ENCODE results near the gene TNNI2. TPM values are rescaled to one million over a fixed set of nuclear protein-coding genes. Genes with fewer than 3 reads are reported as not detected.

The TNNI2 gene
- total RNA-seq, 1 donor: not detected

- peak; percentile 94 for DNase-seq (ENCODE audit: low read depth)
- TF ChIP-seq, protein P1, sequence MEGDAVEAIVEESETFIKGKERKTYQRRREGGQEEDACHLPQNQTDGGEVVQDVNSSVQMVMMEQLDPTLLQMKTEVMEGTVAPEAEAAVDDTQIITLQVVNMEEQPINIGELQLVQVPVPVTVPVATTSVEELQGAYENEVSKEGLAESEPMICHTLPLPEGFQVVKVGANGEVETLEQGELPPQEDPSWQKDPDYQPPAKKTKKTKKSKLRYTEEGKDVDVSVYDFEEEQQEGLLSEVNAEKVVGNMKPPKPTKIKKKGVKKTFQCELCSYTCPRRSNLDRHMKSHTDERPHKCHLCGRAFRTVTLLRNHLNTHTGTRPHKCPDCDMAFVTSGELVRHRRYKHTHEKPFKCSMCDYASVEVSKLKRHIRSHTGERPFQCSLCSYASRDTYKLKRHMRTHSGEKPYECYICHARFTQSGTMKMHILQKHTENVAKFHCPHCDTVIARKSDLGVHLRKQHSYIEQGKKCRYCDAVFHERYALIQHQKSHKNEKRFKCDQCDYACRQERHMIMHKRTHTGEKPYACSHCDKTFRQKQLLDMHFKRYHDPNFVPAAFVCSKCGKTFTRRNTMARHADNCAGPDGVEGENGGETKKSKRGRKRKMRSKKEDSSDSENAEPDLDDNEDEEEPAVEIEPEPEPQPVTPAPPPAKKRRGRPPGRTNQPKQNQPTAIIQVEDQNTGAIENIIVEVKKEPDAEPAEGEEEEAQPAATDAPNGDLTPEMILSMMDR (IDR thresholded peaks at IDR 0.05; ENCODE audit: insufficient read depth, low read depth, low read length): no peak
- peak overlapping the region; percentile 46 for H3K4me3 ChIP-seq (ENCODE audit: low read depth, low read length)
Observed at GRCh38 chr11:1863352-1864216, 24.8 kb downstream of the TNNI2 start.

DNA sequence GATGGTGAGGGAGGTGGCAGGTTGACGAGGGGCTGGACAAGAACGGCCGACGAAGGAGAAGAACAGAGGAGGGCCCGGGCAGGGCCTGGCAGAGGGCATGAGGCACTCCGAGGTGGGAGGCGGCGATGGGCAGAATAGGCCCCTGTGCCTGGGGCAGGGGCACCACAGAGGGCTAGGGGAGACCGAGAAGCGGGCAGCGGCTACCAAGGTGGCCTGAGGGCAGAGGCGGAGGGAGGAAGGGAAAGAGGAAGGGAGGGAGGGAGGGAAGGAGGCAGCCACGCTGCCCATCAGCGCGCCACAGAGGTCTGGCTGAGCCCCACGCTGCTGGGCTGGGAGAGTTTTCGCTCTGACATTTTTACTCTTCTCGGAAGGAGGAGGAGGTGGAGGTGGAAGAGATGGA lies 25.4 kb downstream of the TNNI2 start:
- TF ChIP-seq, protein P1 (IDR thresholded peaks at IDR 0.05; ENCODE audit: insufficient read depth, low read depth, low read length): no peak
- DNase-seq (ENCODE audit: low read depth): no peak
- peak overlapping the region; percentile 46 for H3K4me3 ChIP-seq (ENCODE audit: low read depth, low read length)

DNA sequence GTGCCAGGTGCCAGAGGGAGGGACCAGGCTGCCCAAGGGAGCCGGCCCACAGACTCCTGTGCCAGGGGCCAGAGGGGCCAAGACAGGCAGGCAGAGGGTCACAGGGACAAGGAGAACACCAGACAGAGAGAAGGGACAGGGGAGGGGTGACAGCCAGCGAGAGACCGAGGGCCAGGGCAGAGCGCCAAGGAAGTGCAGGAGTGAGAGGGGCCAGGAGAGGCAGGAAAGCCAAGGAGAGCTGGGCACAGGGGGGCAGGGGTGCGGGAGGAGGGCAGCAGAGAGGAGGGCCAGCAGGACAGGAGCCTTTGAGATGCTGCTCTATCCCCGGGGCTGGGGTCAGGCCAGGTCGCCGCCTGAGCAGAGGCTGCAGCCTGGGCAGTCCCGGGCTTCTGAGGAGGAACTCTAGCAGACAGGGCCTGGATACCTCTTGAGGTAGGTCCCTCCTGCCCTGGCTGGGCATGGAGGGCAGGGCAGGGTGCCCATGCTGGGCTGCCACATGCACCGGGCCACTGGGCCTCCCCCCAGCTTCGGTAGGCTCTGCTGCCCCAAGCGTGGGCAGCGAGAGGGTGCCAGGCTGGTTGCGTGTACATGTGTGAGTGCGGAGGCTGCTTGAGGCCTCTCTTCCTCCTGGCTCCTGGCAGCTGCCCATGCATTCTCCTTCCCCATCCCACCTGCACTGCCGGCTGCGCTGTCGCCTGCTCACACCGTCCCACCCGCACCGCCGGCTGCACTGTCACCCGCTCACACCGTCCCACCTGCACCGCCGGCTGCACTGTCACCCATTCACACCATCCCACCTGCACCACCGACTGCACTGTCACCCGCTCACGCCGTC lies 26.3 kb downstream of the TNNI2 start:
- no peak for DNase-seq (ENCODE audit: low read depth)
- H3K4me3 ChIP-seq (ENCODE audit: low read depth, low read length): peak overlapping the region; percentile 46
- TF ChIP-seq, protein P1 (IDR thresholded peaks at IDR 0.05; ENCODE audit: insufficient read depth, low read depth, low read length): no peak

GRCh38 chr11:1866226-1866625 lies 27.4 kb downstream of the TNNI2 start:
- DNase-seq (ENCODE audit: low read depth): no peak
- TF ChIP-seq, protein P1 (IDR thresholded peaks at IDR 0.05; ENCODE audit: insufficient read depth, low read depth, low read length): no peak
- H3K4me3 ChIP-seq (ENCODE audit: low read depth, low read length): no peak overlapping the region

DNA sequence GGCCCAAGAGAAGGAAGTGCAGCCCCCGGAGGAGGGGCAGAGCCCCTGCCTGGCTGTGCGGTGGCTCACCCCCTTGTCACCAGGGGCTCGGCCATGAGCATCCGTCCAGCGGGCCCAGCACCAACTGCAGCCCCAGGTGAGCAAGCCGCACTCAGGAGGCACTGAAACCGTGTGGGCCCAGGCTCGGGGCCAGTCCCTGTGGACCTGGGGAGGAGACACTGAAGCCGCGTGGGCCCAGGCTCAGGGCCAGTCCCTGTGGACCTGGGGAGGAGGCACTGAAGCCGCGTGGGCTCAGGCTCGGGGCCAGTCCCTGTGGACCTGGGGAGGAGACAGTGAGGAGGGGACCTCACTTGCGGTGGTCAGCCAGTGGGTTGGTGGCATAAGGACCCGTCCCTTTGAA lies 28.0 kb downstream of the TNNI2 start:
- TF ChIP-seq, protein P1 (IDR thresholded peaks at IDR 0.05; ENCODE audit: insufficient read depth, low read depth, low read length): no peak
- no peak overlapping the region for H3K4me3 ChIP-seq (ENCODE audit: low read depth, low read length)
- DNase-seq (ENCODE audit: low read depth): no peak

DNA sequence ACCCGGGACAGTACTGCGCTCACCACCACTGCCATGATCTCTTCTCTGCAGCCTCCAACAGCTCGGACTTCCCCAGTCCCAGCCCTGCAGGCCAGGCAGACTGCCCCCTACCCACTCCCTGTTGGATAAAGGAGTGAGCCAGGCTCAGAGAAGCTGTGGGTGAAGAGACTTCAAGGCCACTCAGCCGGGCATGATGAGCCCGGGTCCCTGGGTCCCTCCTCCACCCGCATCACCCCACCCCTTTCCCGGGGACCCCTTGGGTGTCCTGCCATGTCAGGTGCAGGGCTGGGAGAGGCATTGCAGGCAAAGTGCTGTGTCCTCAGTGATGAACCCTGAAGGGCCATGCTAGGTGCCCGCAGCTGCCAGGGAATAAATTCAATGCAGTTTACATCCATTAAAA lies 28.6 kb downstream of the TNNI2 start:
- no peak overlapping the region for H3K4me3 ChIP-seq (ENCODE audit: low read depth, low read length)
- TF ChIP-seq, protein P1 (IDR thresholded peaks at IDR 0.05; ENCODE audit: insufficient read depth, low read depth, low read length): no peak
- DNase-seq (ENCODE audit: low read depth): no peak
